Astrocyte (in vitro differentiated cells and primary cell): ENCODE data around the gene POLR2L. TPM values are rescaled to one million over a fixed set of nuclear protein-coding genes. Genes with fewer than 3 reads are reported as not detected.

Source experiments
- DNase-seq: peaks from one replicate; pipeline ENCODE4 v3.0.0-alpha.2; 2010; ENCODE audit warnings: low read depth
- FAIRE-seq: peaks from 2 replicates; lab custom pipeline; 2011; peaks lifted over from hg19 to GRCh38; lab: Jason Lieb, UNC
- H2AFZ ChIP-seq: 2 replicates; pipeline ENCODE4 v1.6.0; 2012; ENCODE audit warnings: low read depth, low read length, inconsistent platforms
- H3K27ac ChIP-seq: 2 replicates; pipeline ENCODE4 v1.5.1; 2011; ENCODE audit warnings: low read depth, low read length, inconsistent platforms
- H3K27me3 ChIP-seq: 2 replicates; pipeline ENCODE4 v1.6.0; 2011; ENCODE audit warnings: low read length, inconsistent platforms; ENCODE audit not compliant: insufficient read depth
- H3K36me3 ChIP-seq: 2 replicates; pipeline ENCODE4 v1.5.1; 2011; ENCODE audit warnings: low read length, inconsistent platforms; ENCODE audit not compliant: insufficient read depth
- H3K4me1 ChIP-seq: 2 replicates; pipeline ENCODE4 v1.5.1; 2011; ENCODE audit warnings: low read length, inconsistent platforms; ENCODE audit not compliant: insufficient read depth
- H3K4me2 ChIP-seq: 2 replicates; pipeline ENCODE4 v1.6.0; 2012; ENCODE audit warnings: low read length, inconsistent platforms
- H3K4me3 ChIP-seq: 2 replicates; pipeline ENCODE4 v1.5.1; 2011; ENCODE audit warnings: low read depth, mild to moderate bottlenecking, low read length, inconsistent platforms; ENCODE audit not compliant: insufficient read depth
- H3K79me2 ChIP-seq: 2 replicates; pipeline ENCODE4 v1.6.0; 2012; ENCODE audit warnings: mild to moderate bottlenecking, low read length, inconsistent platforms; ENCODE audit not compliant: insufficient read depth
- H3K9ac ChIP-seq: 2 replicates; pipeline ENCODE4 v1.6.0; 2012; ENCODE audit warnings: mild to moderate bottlenecking, low read length, inconsistent platforms
- H3K9me3 ChIP-seq: 2 replicates; pipeline ENCODE4 v1.5.1; 2012; ENCODE audit warnings: low read depth, mild to moderate bottlenecking, low read length, inconsistent platforms; ENCODE audit not compliant: insufficient read depth
- H4K20me1 ChIP-seq: 2 replicates; pipeline ENCODE4 v1.6.0; 2012; ENCODE audit warnings: low read length, inconsistent platforms; ENCODE audit not compliant: insufficient read depth
- H3K27ac Mint-ChIP-seq: one replicate; pipeline ENCODE4 v1.8.0; 2021; ENCODE audit warnings: mild to moderate bottlenecking, mixed read lengths; ENCODE audit not compliant: unreplicated experiment
- H3K27me3 Mint-ChIP-seq: one replicate; pipeline ENCODE4 v1.8.0; 2021; ENCODE audit warnings: low read depth, mixed read lengths; ENCODE audit not compliant: unreplicated experiment
- H3K36me3 Mint-ChIP-seq: one replicate; pipeline ENCODE4 v1.8.0; 2021; ENCODE audit warnings: low read depth, mixed read lengths; ENCODE audit not compliant: unreplicated experiment
- H3K4me1 Mint-ChIP-seq: one replicate; pipeline ENCODE4 v1.8.0; 2021; ENCODE audit warnings: low read depth, mixed read lengths; ENCODE audit not compliant: unreplicated experiment
- H3K4me3 Mint-ChIP-seq: one replicate; pipeline ENCODE4 v1.8.0; 2021; ENCODE audit warnings: mild to moderate bottlenecking, moderate library complexity, mixed read lengths; ENCODE audit not compliant: unreplicated experiment
- H3K9me3 Mint-ChIP-seq: one replicate; pipeline ENCODE4 v1.8.0; 2021; ENCODE audit warnings: mild to moderate bottlenecking, mixed read lengths; ENCODE audit not compliant: unreplicated experiment
- CTCF ChIP-seq: IDR thresholded peaks from 2 replicates; pipeline ENCODE4 v1.5.1; 2011; ENCODE audit warnings: low read depth, mild to moderate bottlenecking, inconsistent platforms, low read length, moderate library complexity; ENCODE audit not compliant: insufficient read depth
- EZH2 ChIP-seq: IDR thresholded peaks from 2 replicates; pipeline ENCODE4 v1.6.1; 2012; ENCODE audit warnings: mild to moderate bottlenecking, low read length, inconsistent platforms; ENCODE audit not compliant: insufficient read depth
- total RNA-seq: library from RNA; stranded (reverse); gene quantifications from 2 replicates; pipeline ENCODE4 v1.2.1, GENCODE V29; 2021

POLR2L gene
- total RNA-seq, 1 donor from 2014 or later, result 212 TPM

GRCh38 chr11:859394-860131 is 17.2 kb upstream of the POLR2L start:
- Mint-ChIP-seq H3K36me3 (no peaks in the 10 kb centered on the region), H3K27ac (no peak overlapping the region), H3K4me1 (peaks cover 3% of the 10 kb centered on the region), H3K27me3 (no peaks in the 10 kb centered on the region), H3K4me3 (no peak overlapping the region), H3K9me3 (no peaks in the 10 kb centered on the region)
- TF ChIP-seq CTCF, result no peak
- no peak for TF ChIP-seq EZH2
- Histone ChIP-seq H3K27ac (no peak overlapping the region), H4K20me1 (peaks cover 57% of the 10 kb centered on the region), H3K27me3 (no peaks in the 10 kb centered on the region), H3K9ac (no peak overlapping the region), H2AFZ (no peak overlapping the region), H3K4me3 (no peak overlapping the region), H3K79me2 (no peaks in the 10 kb centered on the region), H3K4me2 (peak overlapping the region; percentile 64), H3K4me1 (peaks cover 17% of the 10 kb centered on the region), H3K9me3 (no peaks in the 10 kb centered on the region), H3K36me3 (no peaks in the 10 kb centered on the region)
- DNase-seq, result peak; percentile 62
- FAIRE-seq, result no peak

- Histone ChIP-seq H3K4me1 (peaks cover 17% of the 10 kb centered on the region), H2AFZ (no peak overlapping the region), H3K79me2 (no peaks in the 10 kb centered on the region), H3K36me3 (no peaks in the 10 kb centered on the region), H3K9me3 (no peaks in the 10 kb centered on the region), H4K20me1 (peaks cover 64% of the 10 kb centered on the region), H3K4me3 (no peak overlapping the region), H3K4me2 (no peak overlapping the region), H3K27me3 (no peaks in the 10 kb centered on the region), H3K9ac (no peak overlapping the region), H3K27ac (no peak overlapping the region)
- H3K4me3 Mint-ChIP-seq, result no peak overlapping the region
- DNase-seq, result no peak
- H3K36me3 Mint-ChIP-seq, result no peaks in the 10 kb centered on the region
- no peak for FAIRE-seq
- H3K9me3 Mint-ChIP-seq, result no peaks in the 10 kb centered on the region
- peaks cover 3% of the 10 kb centered on the region for H3K4me1 Mint-ChIP-seq
- TF ChIP-seq EZH2 (no peak), CTCF (no peak)
- no peaks in the 10 kb centered on the region for H3K27me3 Mint-ChIP-seq
- H3K27ac Mint-ChIP-seq, result no peak overlapping the region
Measured at GRCh38 chr11:858762-859339, 16.5 kb upstream of the POLR2L start.
